ENCODE results near the gene RND1. TPM values are rescaled to one million over a fixed set of nuclear protein-coding genes. Genes with fewer than 3 reads are reported as not detected.
"Not testable (repeated sequence)": the region's sequence is repeated elsewhere in the genome, so short reads cannot be mapped to it uniquely, and the experiment has no call there.

RND1 gene
- 2.9 TPM for total RNA-seq

- peak; percentile 95 for DNase-seq
These were observed at the start of gene RND1 for GRCh38 chr12:48865281-48866051. Gene RND1 (minus strand): TSS chr12:48865870. CDS start chr12:48865767, 103 bp downstream.

- no peak for DNase-seq
These were observed 44.5 kb upstream of the RND1 start for GRCh38 chr12:48910196-48910595.

GRCh38 chr12:48909698-48910097 lies 44.0 kb upstream of the RND1 start:
- not testable (repeated sequence) for DNase-seq

- DNase-seq: no peak
These were observed 41.6 kb upstream of the RND1 start for GRCh38 chr12:48907245-48907644.

- peak; percentile 94 for DNase-seq
These were observed 38.3 kb upstream of the RND1 start for GRCh38 chr12:48903982-48904411.

GRCh38 chr12:48903363-48903981 lies 37.8 kb upstream of the RND1 start:
- DNase-seq: no peak

- no peak for DNase-seq
These were observed 35.6 kb upstream of the RND1 start for GRCh38 chr12:48901278-48901677.

- DNase-seq: no peak
These were observed 34.0 kb upstream of the RND1 start for GRCh38 chr12:48899651-48900050.

- DNase-seq: no peak
These were observed 28.6 kb upstream of the RND1 start for GRCh38 chr12:48894271-48894670.

GRCh38 chr12:48890657-48891418 lies 25.2 kb upstream of the RND1 start:
- DNase-seq: peak; percentile 86

- no peak for DNase-seq
These were observed 24.0 kb upstream of the RND1 start for GRCh38 chr12:48889679-48890078.

- DNase-seq: peak; percentile 46
These were observed 17.9 kb upstream of the RND1 start for GRCh38 chr12:48883305-48884161.

GRCh38 chr12:48882972-48883304 lies 17.3 kb upstream of the RND1 start:
- no peak for DNase-seq

GRCh38 chr12:48882315-48882687 lies 16.6 kb upstream of the RND1 start:
- peak; percentile 31 for DNase-seq

GRCh38 chr12:48881686-48882314 lies 16.1 kb upstream of the RND1 start:
- DNase-seq: no peak

GRCh38 chr12:48880647-48881046 lies 15.0 kb upstream of the RND1 start:
- DNase-seq: no peak

- no peak for DNase-seq
These were observed 12.9 kb upstream of the RND1 start for GRCh38 chr12:48878548-48878947.

GRCh38 chr12:48875944-48876515 lies 10.4 kb upstream of the RND1 start:
- no peak for DNase-seq

GRCh38 chr12:48873534-48873933 lies 7.9 kb upstream of the RND1 start:
- DNase-seq: not testable (repeated sequence)

GRCh38 chr12:48873096-48873495 lies 7.4 kb upstream of the RND1 start:
- no peak for DNase-seq

- DNase-seq: no peak
These were observed 3.5 kb upstream of the RND1 start for GRCh38 chr12:48869191-48869590.

All from tongue (tissue), 2 donors.